ENCODE results near the gene RANBP17. TPM values are rescaled to one million over a fixed set of nuclear protein-coding genes. Genes with fewer than 3 reads are reported as not detected.

The RANBP17 gene
- total RNA-seq, 1 experiment from 2014 or later, result 19.0 TPM

DNA sequence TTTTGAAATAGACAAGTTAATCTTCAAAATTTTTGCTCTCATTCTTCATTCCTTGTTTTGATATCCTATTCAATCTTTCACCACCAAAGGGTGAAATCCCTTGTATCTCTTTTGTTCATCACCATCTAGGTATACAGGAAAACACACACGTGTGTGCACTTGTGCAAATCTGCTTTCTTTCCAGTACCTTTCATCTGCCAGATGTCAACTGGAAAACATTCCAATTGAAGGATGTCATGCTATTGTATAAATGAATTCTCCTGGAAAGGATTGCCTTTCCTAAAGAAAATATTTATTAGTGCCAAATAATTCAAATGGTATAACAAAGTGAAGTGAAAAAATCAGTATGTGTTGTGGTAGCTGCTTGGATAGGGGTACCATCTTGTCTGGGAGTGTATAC lies 123.7 kb downstream of the RANBP17 start:
- Mint-ChIP-seq H3K9me3 (ENCODE audit: unreplicated experiment) (peaks cover 6% of the 10 kb centered on the region), H3K27ac (ENCODE audit: low read depth, unreplicated experiment) (no peak overlapping the region), H3K27me3 (ENCODE audit: insufficient read depth, unreplicated experiment) (no peaks in the 10 kb centered on the region), H3K4me1 (ENCODE audit: insufficient read depth, unreplicated experiment) (peaks cover 12% of the 10 kb centered on the region), H3K36me3 (ENCODE audit: insufficient read depth, unreplicated experiment) (peaks cover 13% of the 10 kb centered on the region), H3K4me3 (ENCODE audit: unreplicated experiment) (no peak overlapping the region)
- ChIA-PET CTCF (interaction anchor here (1.1 to 2.1 kb wide), 7 partner anchors 8 to 369 kb away, joined by 3 to 8 read pairs (median 4); no protein-coding TSS in a partner anchor), POLR2A (no interaction called here)
- TF ChIP-seq, protein P1, sequence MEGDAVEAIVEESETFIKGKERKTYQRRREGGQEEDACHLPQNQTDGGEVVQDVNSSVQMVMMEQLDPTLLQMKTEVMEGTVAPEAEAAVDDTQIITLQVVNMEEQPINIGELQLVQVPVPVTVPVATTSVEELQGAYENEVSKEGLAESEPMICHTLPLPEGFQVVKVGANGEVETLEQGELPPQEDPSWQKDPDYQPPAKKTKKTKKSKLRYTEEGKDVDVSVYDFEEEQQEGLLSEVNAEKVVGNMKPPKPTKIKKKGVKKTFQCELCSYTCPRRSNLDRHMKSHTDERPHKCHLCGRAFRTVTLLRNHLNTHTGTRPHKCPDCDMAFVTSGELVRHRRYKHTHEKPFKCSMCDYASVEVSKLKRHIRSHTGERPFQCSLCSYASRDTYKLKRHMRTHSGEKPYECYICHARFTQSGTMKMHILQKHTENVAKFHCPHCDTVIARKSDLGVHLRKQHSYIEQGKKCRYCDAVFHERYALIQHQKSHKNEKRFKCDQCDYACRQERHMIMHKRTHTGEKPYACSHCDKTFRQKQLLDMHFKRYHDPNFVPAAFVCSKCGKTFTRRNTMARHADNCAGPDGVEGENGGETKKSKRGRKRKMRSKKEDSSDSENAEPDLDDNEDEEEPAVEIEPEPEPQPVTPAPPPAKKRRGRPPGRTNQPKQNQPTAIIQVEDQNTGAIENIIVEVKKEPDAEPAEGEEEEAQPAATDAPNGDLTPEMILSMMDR (IDR thresholded peaks at IDR 0.05; ENCODE audit: unreplicated experiment), result no peak
- no TSS peak for BruUV-seq (replicated peaks)
- no peak for DNase-seq (ENCODE audit: unreplicated experiment)
- intact Hi-C loops (cut with micrococcal nuclease), result no loop called here

DNA sequence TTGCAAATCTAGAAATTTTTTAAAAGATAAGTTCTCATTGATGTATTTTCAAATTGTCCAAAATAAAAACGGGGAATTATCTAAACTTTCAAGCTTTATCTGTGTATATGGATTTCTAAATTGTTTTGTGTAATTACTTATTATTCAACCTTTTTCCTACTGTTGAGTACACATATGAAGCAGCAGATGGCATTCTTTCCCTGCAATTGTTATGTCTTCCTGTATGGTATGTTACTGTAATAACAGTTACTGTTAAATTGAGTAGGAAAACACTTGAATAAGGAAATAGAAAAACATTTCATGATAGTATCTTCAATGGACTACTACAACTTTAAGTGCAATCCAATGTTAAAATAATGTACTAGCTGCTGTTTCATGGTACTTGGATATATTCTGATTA lies 124.8 kb downstream of the RANBP17 start:
- Mint-ChIP-seq H3K27ac (ENCODE audit: low read depth, unreplicated experiment) (no peak overlapping the region), H3K4me1 (ENCODE audit: insufficient read depth, unreplicated experiment) (peaks cover 12% of the 10 kb centered on the region), H3K4me3 (ENCODE audit: unreplicated experiment) (no peak overlapping the region), H3K9me3 (ENCODE audit: unreplicated experiment) (no peaks in the 10 kb centered on the region), H3K27me3 (ENCODE audit: insufficient read depth, unreplicated experiment) (no peaks in the 10 kb centered on the region), H3K36me3 (ENCODE audit: insufficient read depth, unreplicated experiment) (peaks cover 2% of the 10 kb centered on the region)
- POLR2A ChIA-PET, result interaction anchor here (0.7 kb wide), 1 partner anchor 402 kb away, joined by 3 read pairs; no protein-coding TSS in a partner anchor
- intact Hi-C loops (cut with micrococcal nuclease), result loop anchor here (1.0 kb wide), 2 partner anchors 351 to 356 kb away; no protein-coding TSS in a partner anchor
- peak; percentile 48 for DNase-seq (ENCODE audit: unreplicated experiment)
- CTCF ChIA-PET, result interaction anchor here (0.5 to 2.1 kb wide), 16 partner anchors 17 to 368 kb away, joined by 3 to 8 read pairs (median 4); no protein-coding TSS in a partner anchor
- TF ChIP-seq, protein P1 (IDR thresholded peaks at IDR 0.05; ENCODE audit: unreplicated experiment), result peak; percentile 33
- no TSS peak for BruUV-seq (replicated peaks)

DNA sequence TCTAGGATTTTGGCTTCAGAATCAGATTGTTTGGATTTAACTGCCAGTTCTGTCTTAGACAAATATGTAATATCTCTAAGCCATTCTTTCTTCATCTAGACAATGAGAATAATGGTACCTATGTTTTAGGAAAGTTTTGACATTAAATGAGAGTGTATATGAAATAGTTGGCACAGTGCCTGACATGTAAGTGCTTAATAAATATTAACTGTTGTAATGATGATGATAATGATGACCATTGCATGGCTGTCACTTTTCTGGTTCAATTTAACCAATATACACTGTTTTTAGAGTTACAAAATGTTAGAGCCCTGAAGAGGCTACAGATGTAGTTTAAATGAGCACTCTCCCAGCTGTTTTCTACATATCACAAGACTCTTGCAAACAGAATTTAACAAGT lies 131.7 kb downstream of the RANBP17 start:
- TF ChIP-seq, protein P1 (IDR thresholded peaks at IDR 0.05; ENCODE audit: unreplicated experiment), result no peak
- intact Hi-C loops (cut with micrococcal nuclease), result no loop called here
- no peak for DNase-seq (ENCODE audit: unreplicated experiment)
- Mint-ChIP-seq H3K27me3 (ENCODE audit: insufficient read depth, unreplicated experiment) (no peaks in the 10 kb centered on the region), H3K4me3 (ENCODE audit: unreplicated experiment) (no peak overlapping the region), H3K9me3 (ENCODE audit: unreplicated experiment) (no peaks in the 10 kb centered on the region), H3K27ac (ENCODE audit: low read depth, unreplicated experiment) (no peak overlapping the region), H3K4me1 (ENCODE audit: insufficient read depth, unreplicated experiment) (no peaks in the 10 kb centered on the region), H3K36me3 (ENCODE audit: insufficient read depth, unreplicated experiment) (no peaks in the 10 kb centered on the region)
- CTCF ChIA-PET, result interaction anchor here (0.7 to 0.9 kb wide), 2 partner anchors 8 to 348 kb away, joined by 3 to 4 read pairs; no protein-coding TSS in a partner anchor
- POLR2A ChIA-PET, result no interaction called here
- no TSS peak for BruUV-seq (replicated peaks)

DNA sequence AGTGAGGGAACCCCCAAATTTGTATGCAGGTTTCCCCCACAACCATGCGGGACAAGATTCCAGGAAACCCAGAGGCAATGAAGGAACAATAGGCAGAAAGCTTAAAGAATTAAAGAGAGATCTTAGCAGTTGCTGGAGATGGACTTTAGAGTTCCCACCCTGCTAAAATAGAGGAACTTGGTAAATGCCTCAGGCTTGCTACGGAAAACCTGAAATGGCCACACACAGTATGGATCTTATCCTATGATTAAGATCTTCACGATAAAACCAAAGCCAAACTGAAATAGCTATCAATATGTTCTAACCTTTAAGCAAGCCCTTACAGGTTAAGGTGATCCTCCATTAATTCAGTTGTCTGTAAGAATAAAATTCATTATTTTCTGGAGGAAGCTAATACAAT lies 148.3 kb downstream of the RANBP17 start:
- Mint-ChIP-seq H3K27me3 (ENCODE audit: insufficient read depth, unreplicated experiment) (no peaks in the 10 kb centered on the region), H3K4me1 (ENCODE audit: insufficient read depth, unreplicated experiment) (no peaks in the 10 kb centered on the region), H3K36me3 (ENCODE audit: insufficient read depth, unreplicated experiment) (no peaks in the 10 kb centered on the region), H3K9me3 (ENCODE audit: unreplicated experiment) (no peaks in the 10 kb centered on the region), H3K27ac (ENCODE audit: low read depth, unreplicated experiment) (no peak overlapping the region), H3K4me3 (ENCODE audit: unreplicated experiment) (no peak overlapping the region)
- intact Hi-C loops (cut with micrococcal nuclease), result no loop called here
- CTCF ChIA-PET, result no interaction called here
- TF ChIP-seq, protein P1 (IDR thresholded peaks at IDR 0.05; ENCODE audit: unreplicated experiment), result no peak
- POLR2A ChIA-PET, result no interaction called here
- no TSS peak for BruUV-seq (replicated peaks)
- DNase-seq (ENCODE audit: unreplicated experiment), result no peak
